HL-60 (cell line): ENCODE results near the gene ATOSB.
A peak's percentile ranks its signal among the peaks of the same experiment; 100 is the strongest.

Experiments used
- DNase-seq, 2 experiments: peaks; one replicate each; pipeline ENCODE4 v3.0.0-alpha.2; 2010 to 2020; ENCODE audit warnings: low read depth in 1 of 2, low spot score in 1 of 2
- H3K27ac ChIP-seq: fragments of 250-450 bp; sonication (Bioruptor Pico); replicated peaks from 2 replicates; pipeline ENCODE4 v1.5.1; 2020; ENCODE audit warnings: mild to moderate bottlenecking, moderate library complexity
- H3K27me3 ChIP-seq: fragments of 250-450 bp; sonication (Bioruptor Pico); 2 replicates; pipeline ENCODE4 v1.5.1; 2021; ENCODE audit warnings: mild to moderate bottlenecking, moderate library complexity; ENCODE audit not compliant: insufficient read depth, poor library complexity, severe bottlenecking
- H3K4me3 ChIP-seq: replicated peaks from 2 replicates; pipeline ENCODE4 v1.5.1; 2011; ENCODE audit warnings: mild to moderate bottlenecking, control low read depth, low read length; ENCODE audit not compliant: insufficient read depth
- CTCF ChIP-seq: IDR thresholded peaks from one replicate; pipeline ENCODE4 v1.5.1; 2011; ENCODE audit warnings: low read length, control low read depth, inconsistent platforms; ENCODE audit not compliant: insufficient read depth
- GABPA ChIP-seq: IDR thresholded peaks from 2 replicates; pipeline ENCODE4 v1.6.1; 2012; ENCODE audit warnings: low read depth
- POLR2AphosphoS5 ChIP-seq: IDR thresholded peaks from 2 replicates; pipeline ENCODE4 v1.6.1; 2012; ENCODE audit warnings: low read depth
- REST ChIP-seq: IDR thresholded peaks from 2 replicates; pipeline ENCODE4 v1.6.1; 2012; ENCODE audit warnings: low read depth; ENCODE audit not compliant: insufficient replicate concordance
- SPI1 ChIP-seq: IDR thresholded peaks from 2 replicates; pipeline ENCODE4 v1.6.1; 2012; ENCODE audit warnings: low read depth, mild to moderate bottlenecking, borderline replicate concordance

Gene ATOSB

GRCh38 chr9:35112257-35113020 lies 3.2 kb downstream of the ATOSB start:
- no peak for DNase-seq
- H3K4me3 ChIP-seq: no peak overlapping the region
- H3K27ac ChIP-seq: no peak overlapping the region
- no peak for TF ChIP-seq SPI1
- no peak for TF ChIP-seq REST
- no peak for TF ChIP-seq CTCF
- no peak for TF ChIP-seq GABPA
- no peak for TF ChIP-seq POLR2AphosphoS5
- no peaks in the 10 kb centered on the region for H3K27me3 ChIP-seq

- no peaks in the 10 kb centered on the region for H3K27me3 ChIP-seq
- peak; percentile 98 for DNase-seq
- TF ChIP-seq CTCF (no peak), REST (no peak), POLR2AphosphoS5 (no peak)
- H3K4me3 ChIP-seq: peak overlapping the region; percentile 55
- peak overlapping the region; percentile 49 for H3K27ac ChIP-seq
These were observed 4.4 kb downstream of the ATOSB start for GRCh38 chr9:35111001-35111933.

GRCh38 chr9:35110327-35110761 lies 5.3 kb downstream of the ATOSB start:
- TF ChIP-seq SPI1 (no peak), REST (no peak), POLR2AphosphoS5 (no peak), GABPA (no peak)
- DNase-seq: no peak
- no peak overlapping the region for H3K4me3 ChIP-seq

More at GRCh38 chr9:35110327-35110761, 5.3 kb downstream of the ATOSB start:
- Histone ChIP-seq H3K27ac (no peak overlapping the region), H3K27me3 (no peaks in the 10 kb centered on the region)
